GM23248 (cell line): ENCODE measurements around the gene AGO4. TPM values are rescaled to one million over a fixed set of nuclear protein-coding genes. Genes with fewer than 3 reads are reported as not detected.
"Not testable (repeated sequence)": the region's sequence is repeated elsewhere in the genome, so short reads cannot be mapped to it uniquely, and the experiment has no call there.

Experiments used
- DNase-seq: peaks from one replicate; pipeline ENCODE4 v3.0.0-alpha.2; 2015
- H2AFZ ChIP-seq: fragments of 200-600 bp; sonication (generic); 2 replicates; pipeline ENCODE4 v1.6.1; 2016; ENCODE audit warnings: antibody characterized with exemption
- H3F3A ChIP-seq: fragments of 200-600 bp; sonication (generic); 2 replicates; pipeline ENCODE4 v1.6.1; 2016; ENCODE audit warnings: mild to moderate bottlenecking, antibody characterized with exemption, mixed run types; ENCODE audit not compliant: insufficient read depth
- H3K27ac ChIP-seq: fragments of 200-600 bp; sonication (generic); 2 replicates; pipeline ENCODE4 v1.5.1; 2016; ENCODE audit warnings: mild to moderate bottlenecking
- H3K27me3 ChIP-seq: fragments of 200-600 bp; sonication (generic); replicated peaks from 2 replicates; pipeline ENCODE4 v1.6.1; 2016; ENCODE audit warnings: mild to moderate bottlenecking; ENCODE audit not compliant: insufficient read depth
- H3K36me3 ChIP-seq: fragments of 200-600 bp; sonication (generic); 2 replicates; pipeline ENCODE4 v1.6.1; 2016; ENCODE audit warnings: low read depth, mild to moderate bottlenecking
- H3K4me1 ChIP-seq: fragments of 200-600 bp; sonication (generic); 2 replicates; pipeline ENCODE4 v1.6.1; 2016; ENCODE audit warnings: mild to moderate bottlenecking; ENCODE audit not compliant: insufficient read depth
- H3K4me2 ChIP-seq: fragments of 200-600 bp; sonication (generic); one replicate; pipeline ENCODE4 v1.6.1; 2016; ENCODE audit warnings: mild to moderate bottlenecking; ENCODE audit not compliant: unreplicated experiment
- H3K4me3 ChIP-seq: fragments of 200-600 bp; sonication (generic); 2 replicates; pipeline ENCODE4 v1.5.1; 2016; ENCODE audit warnings: mild to moderate bottlenecking
- H3K79me2 ChIP-seq: fragments of 200-600 bp; sonication (generic); 2 replicates; pipeline ENCODE4 v1.6.1; 2016; ENCODE audit warnings: mild to moderate bottlenecking; ENCODE audit not compliant: insufficient read depth
- H3K9ac ChIP-seq: fragments of 200-600 bp; sonication (generic); 2 replicates; pipeline ENCODE4 v1.6.1; 2016; ENCODE audit warnings: mild to moderate bottlenecking
- H3K9me2 ChIP-seq: fragments of 200-600 bp; sonication (generic); 2 replicates; pipeline ENCODE4 v1.6.1; 2016; ENCODE audit warnings: mixed run types, mild to moderate bottlenecking, moderate library complexity; ENCODE audit not compliant: insufficient read depth
- H3K9me3 ChIP-seq: fragments of 200-600 bp; sonication (generic); one replicate; pipeline ENCODE4 v1.6.1; 2017; ENCODE audit warnings: low read depth
- H4K20me1 ChIP-seq: fragments of 200-600 bp; sonication (generic); 2 replicates; pipeline ENCODE4 v1.6.0; 2016; ENCODE audit not compliant: insufficient read depth
- EZH2 ChIP-seq: fragments of 200-600 bp; sonication (generic); IDR thresholded peaks from 2 replicates; pipeline ENCODE4 v1.6.1; 2018; ENCODE audit warnings: antibody characterized with exemption, mild to moderate bottlenecking; ENCODE audit not compliant: insufficient read depth, poor library complexity, severe bottlenecking
- EZH2phosphoT487 ChIP-seq: fragments of 200-600 bp; sonication (generic); IDR thresholded peaks from 2 replicates; pipeline ENCODE4 v1.6.1; 2018; ENCODE audit warnings: antibody characterized with exemption, moderate library complexity, mild to moderate bottlenecking, low read depth; ENCODE audit not compliant: insufficient read depth
- WGBS, 2 experiments: methylation state at CpG; one replicate each; pipeline ENCODE4 v1.1.6; 2015 to 2017; ENCODE audit warnings: low lambda C conversion rate in 2 of 2, low coverage in 1 of 2; ENCODE audit errors: missing lambda C conversion rate in 2 of 2; 5-methylcytosine and 5-hydroxymethylcytosine counted together
- in situ Hi-C: fragments of 300-500 bp; cut with MboI; formaldehyde crosslinking; loops from 2 replicates; pipeline ENCODE4 v1.15.0; 2020
- polyA plus RNA-seq: library from polyadenylated mRNA; unstranded; fragments of >200 nt; fragmentation: Nextera tagmentation; extraction: Ambion mirVana; gene quantifications from 2 replicates; pipeline ENCODE4 v1.2.1, GENCODE V29; 2016
- total RNA-seq: library from RNA; depleted of rRNA; stranded (reverse); fragments of >200 nt; shearing (Covaris generic); gene quantifications from 2 replicates; pipeline ENCODE4 v1.2.3, GENCODE V29; 2014

AGO4 gene
- total and polyA plus RNA-seq, 2 experiments from 2014 or later: 4.4 to 6.4 TPM

GRCh38 chr1:35795295-35795694 lies 12.5 kb upstream of the AGO4 start:
- WGBS, 2 experiments: 61 to 67% methylated on average over 7 of the region's 7 CpGs
- in situ Hi-C loops: no loop called here

GRCh38 chr1:35797380-35797779 lies 10.4 kb upstream of the AGO4 start:
- Histone ChIP-seq H3K79me2 (no peaks in the 10 kb centered on the region), H2AFZ (no peak overlapping the region), H4K20me1 (no peaks in the 10 kb centered on the region), H3K4me2 (no peak overlapping the region), H3K9me3 (no peaks in the 10 kb centered on the region), H3K27me3 (no peaks in the 10 kb centered on the region), H3K27ac (no peak overlapping the region), H3K36me3 (no peaks in the 10 kb centered on the region), H3K4me3 (no peak overlapping the region), H3K9ac (no peak overlapping the region), H3K4me1 (no peaks in the 10 kb centered on the region), H3F3A (no peaks in the 10 kb centered on the region), H3K9me2 (no peaks in the 10 kb centered on the region)
- in situ Hi-C loops: no loop called here
- whole genome bisulfite sequencing, 2 experiments: 77 to 78% methylated on average over 5 of the region's 5 CpGs
- TF ChIP-seq EZH2: no peak
- no peak for TF ChIP-seq EZH2phosphoT487
- no peak for DNase-seq

More at GRCh38 chr1:35795295-35795694, 12.5 kb upstream of the AGO4 start:
- H3F3A ChIP-seq: no peaks in the 10 kb centered on the region
- H3K4me1 ChIP-seq: no peaks in the 10 kb centered on the region
- H3K9ac ChIP-seq: no peak overlapping the region
- H3K9me2 ChIP-seq: no peaks in the 10 kb centered on the region
- TF ChIP-seq EZH2phosphoT487 (no peak), EZH2 (no peak)
- no peak overlapping the region for H3K4me2 ChIP-seq
- H3K36me3 ChIP-seq: no peaks in the 10 kb centered on the region
- no peak overlapping the region for H3K27ac ChIP-seq
- H3K27me3 ChIP-seq: no peaks in the 10 kb centered on the region
- H4K20me1 ChIP-seq: no peaks in the 10 kb centered on the region
- H3K4me3 ChIP-seq: no peak overlapping the region
- H3K9me3 ChIP-seq: no peaks in the 10 kb centered on the region
- no peak overlapping the region for H2AFZ ChIP-seq
- no peak for DNase-seq
- H3K79me2 ChIP-seq: no peaks in the 10 kb centered on the region

GRCh38 chr1:35798019-35798418 lies 9.8 kb upstream of the AGO4 start:
- H3K79me2 ChIP-seq, H4K20me1 ChIP-seq, H3K9ac ChIP-seq, H2AFZ ChIP-seq, H3K4me2 ChIP-seq, H3K4me1 ChIP-seq, H3K27ac ChIP-seq, H3K36me3 ChIP-seq, DNase-seq, H3K9me3 ChIP-seq, H3K27me3 ChIP-seq, H3F3A ChIP-seq, H3K4me3 ChIP-seq, in situ Hi-C loops, H3K9me2 ChIP-seq: not testable (repeated sequence)
- 65 to 89% methylated on average over 2 of the region's 2 CpGs for WGBS, 2 experiments

- H3K9me2 ChIP-seq, H3K4me1 ChIP-seq, H3K4me2 ChIP-seq, H3F3A ChIP-seq, H3K9me3 ChIP-seq, H3K79me2 ChIP-seq, H4K20me1 ChIP-seq, H3K27ac ChIP-seq, in situ Hi-C loops, H2AFZ ChIP-seq, DNase-seq, H3K36me3 ChIP-seq, H3K27me3 ChIP-seq, H3K4me3 ChIP-seq, H3K9ac ChIP-seq: not testable (repeated sequence)
- 72 to 73% methylated on average over 11 of the region's 11 CpGs for WGBS, 2 experiments
These were observed 7.5 kb upstream of the AGO4 start for GRCh38 chr1:35800167-35800887.
